Measurements from ENCODE around the gene FOXO3.

FOXO3 gene

GRCh38 chr6:108684771-108685329, 124.1 kb downstream of the FOXO3 start:
- no peak for TF ChIP-seq POLR2AphosphoS5 (IDR thresholded peaks at IDR 0.05; ENCODE audit: borderline replicate concordance, low read depth, low read length)
- TF ChIP-seq EZH2 (IDR thresholded peaks at IDR 0.05) = no peak
- no peak for TF ChIP-seq FOXP2 (optimal IDR thresholded peaks at IDR 0.05; ENCODE audit: control extremely low read depth, extremely low read length, insufficient read depth)
- H3K9me3 ChIP-seq (ENCODE audit: low read depth, low read length) = no peaks in the 10 kb centered on the region
- DNase-seq (ENCODE audit: low read depth, low spot score) = no peak
- no peak overlapping the region for H3K9ac ChIP-seq (ENCODE audit: insufficient read length)
- H3K36me3 ChIP-seq (ENCODE audit: insufficient read depth, low read length) = no peaks in the 10 kb centered on the region; the same call in 1 of the 2 replicates
- H3K27ac ChIP-seq = no peak overlapping the region
- no peak overlapping the region for H3K4me3 ChIP-seq

GRCh38 chr6:108685970-108686369, 125.3 kb downstream of the FOXO3 start:
- Histone ChIP-seq H3K9me3 (ENCODE audit: low read depth, low read length) (no peaks in the 10 kb centered on the region), H3K4me3 (no peak overlapping the region), H3K27ac (no peak overlapping the region), H3K9ac (ENCODE audit: insufficient read length) (no peak overlapping the region), H3K36me3 (ENCODE audit: insufficient read depth, low read length) (no peaks in the 10 kb centered on the region)
- TF ChIP-seq FOXP2 (optimal IDR thresholded peaks at IDR 0.05; ENCODE audit: control extremely low read depth, extremely low read length, insufficient read depth) (no peak), POLR2AphosphoS5 (IDR thresholded peaks at IDR 0.05; ENCODE audit: borderline replicate concordance, low read depth, low read length) (no peak), EZH2 (IDR thresholded peaks at IDR 0.05) (no peak)
- no peak for DNase-seq (ENCODE audit: low read depth, low spot score)

GRCh38 chr6:108686896-108687295, 126.2 kb downstream of the FOXO3 start:
- Histone ChIP-seq H3K4me3 (no peak overlapping the region), H3K27ac (no peak overlapping the region), H3K9ac (ENCODE audit: insufficient read length) (no peak overlapping the region), H3K9me3 (ENCODE audit: low read depth, low read length) (no peaks in the 10 kb centered on the region), H3K36me3 (ENCODE audit: insufficient read depth, low read length) (no peaks in the 10 kb centered on the region)
- DNase-seq (ENCODE audit: low read depth, low spot score) = no peak
- no peak for TF ChIP-seq EZH2 (IDR thresholded peaks at IDR 0.05)
- no peak for TF ChIP-seq POLR2AphosphoS5 (IDR thresholded peaks at IDR 0.05; ENCODE audit: borderline replicate concordance, low read depth, low read length)
- TF ChIP-seq FOXP2 (optimal IDR thresholded peaks at IDR 0.05; ENCODE audit: control extremely low read depth, extremely low read length, insufficient read depth) = no peak

- H3K27ac ChIP-seq = no peak overlapping the region
- DNase-seq (ENCODE audit: low read depth, low spot score) = no peak
- no peak for TF ChIP-seq POLR2AphosphoS5 (IDR thresholded peaks at IDR 0.05; ENCODE audit: borderline replicate concordance, low read depth, low read length)
- no peak for TF ChIP-seq FOXP2 (optimal IDR thresholded peaks at IDR 0.05; ENCODE audit: control extremely low read depth, extremely low read length, insufficient read depth)
- no peak for TF ChIP-seq EZH2 (IDR thresholded peaks at IDR 0.05)
- no peaks in the 10 kb centered on the region for H3K36me3 ChIP-seq (ENCODE audit: insufficient read depth, low read length)
- H3K9ac ChIP-seq (ENCODE audit: insufficient read length) = no peak overlapping the region
- H3K4me3 ChIP-seq = no peak overlapping the region
- H3K9me3 ChIP-seq (ENCODE audit: low read depth, low read length) = no peaks in the 10 kb centered on the region
Observed at GRCh38 chr6:108687921-108688320, 127.2 kb downstream of the FOXO3 start.

- H3K4me3 ChIP-seq = no peak overlapping the region
Observed at GRCh38 chr6:108689272-108690161, 128.8 kb downstream of the FOXO3 start.

GRCh38 chr6:108690326-108691049, 129.8 kb downstream of the FOXO3 start:
- H3K27ac ChIP-seq = no peak overlapping the region
- H3K9ac ChIP-seq (ENCODE audit: insufficient read length) = no peak overlapping the region
- H3K4me3 ChIP-seq = no peak overlapping the region
- TF ChIP-seq FOXP2 (optimal IDR thresholded peaks at IDR 0.05; ENCODE audit: control extremely low read depth, extremely low read length, insufficient read depth) (no peak), EZH2 (IDR thresholded peaks at IDR 0.05) (no peak), POLR2AphosphoS5 (IDR thresholded peaks at IDR 0.05; ENCODE audit: borderline replicate concordance, low read depth, low read length) (no peak)
- no peak for DNase-seq (ENCODE audit: low read depth, low spot score)
- no peaks in the 10 kb centered on the region for H3K9me3 ChIP-seq (ENCODE audit: low read depth, low read length)
- H3K36me3 ChIP-seq (ENCODE audit: insufficient read depth, low read length) = no peaks in the 10 kb centered on the region

More at GRCh38 chr6:108689272-108690161, 128.8 kb downstream of the FOXO3 start:
- TF ChIP-seq EZH2 (IDR thresholded peaks at IDR 0.05) (no peak), POLR2AphosphoS5 (IDR thresholded peaks at IDR 0.05; ENCODE audit: borderline replicate concordance, low read depth, low read length) (no peak), FOXP2 (optimal IDR thresholded peaks at IDR 0.05; ENCODE audit: control extremely low read depth, extremely low read length, insufficient read depth) (no peak)
- H3K9me3 ChIP-seq (ENCODE audit: low read depth, low read length) = no peaks in the 10 kb centered on the region
- no peak for DNase-seq (ENCODE audit: low read depth, low spot score)
- no peak overlapping the region for H3K9ac ChIP-seq (ENCODE audit: insufficient read length)
- H3K27ac ChIP-seq = no peak overlapping the region
- H3K36me3 ChIP-seq (ENCODE audit: insufficient read depth, low read length) = no peaks in the 10 kb centered on the region

GRCh38 chr6:108693430-108694154, 132.9 kb downstream of the FOXO3 start:
- no peak overlapping the region for H3K9ac ChIP-seq (ENCODE audit: insufficient read length)
- H3K9me3 ChIP-seq (ENCODE audit: low read depth, low read length) = no peaks in the 10 kb centered on the region
- H3K36me3 ChIP-seq (ENCODE audit: insufficient read depth, low read length) = no peaks in the 10 kb centered on the region
- H3K4me3 ChIP-seq = no peak overlapping the region
- no peak overlapping the region for H3K27ac ChIP-seq
- TF ChIP-seq FOXP2 (optimal IDR thresholded peaks at IDR 0.05; ENCODE audit: control extremely low read depth, extremely low read length, insufficient read depth) = no peak
- no peak for TF ChIP-seq POLR2AphosphoS5 (IDR thresholded peaks at IDR 0.05; ENCODE audit: borderline replicate concordance, low read depth, low read length)
- TF ChIP-seq EZH2 (IDR thresholded peaks at IDR 0.05) = no peak
- no peak for DNase-seq (ENCODE audit: low read depth, low spot score)
